Fibroblast of pulmonary artery (primary cell): ENCODE results near the gene PPM1K.

ENCODE experiments used
- DNase-seq: peaks from one replicate; pipeline ENCODE4 v3.0.0-alpha.2; 2010; ENCODE audit warnings: low read depth
- H3K4me3 ChIP-seq: replicated peaks from 2 replicates; pipeline ENCODE4 v1.5.1; 2011; ENCODE audit warnings: low read depth, mild to moderate bottlenecking, control low read depth, low read length, moderate library complexity
- TF ChIP-seq, protein P1 (sequence below): IDR thresholded peaks from 2 replicates; pipeline ENCODE4 v1.5.1; 2011; ENCODE audit warnings: mild to moderate bottlenecking, control low read depth, low read length, inconsistent platforms; ENCODE audit errors: missing control alignments

The PPM1K gene

DNA sequence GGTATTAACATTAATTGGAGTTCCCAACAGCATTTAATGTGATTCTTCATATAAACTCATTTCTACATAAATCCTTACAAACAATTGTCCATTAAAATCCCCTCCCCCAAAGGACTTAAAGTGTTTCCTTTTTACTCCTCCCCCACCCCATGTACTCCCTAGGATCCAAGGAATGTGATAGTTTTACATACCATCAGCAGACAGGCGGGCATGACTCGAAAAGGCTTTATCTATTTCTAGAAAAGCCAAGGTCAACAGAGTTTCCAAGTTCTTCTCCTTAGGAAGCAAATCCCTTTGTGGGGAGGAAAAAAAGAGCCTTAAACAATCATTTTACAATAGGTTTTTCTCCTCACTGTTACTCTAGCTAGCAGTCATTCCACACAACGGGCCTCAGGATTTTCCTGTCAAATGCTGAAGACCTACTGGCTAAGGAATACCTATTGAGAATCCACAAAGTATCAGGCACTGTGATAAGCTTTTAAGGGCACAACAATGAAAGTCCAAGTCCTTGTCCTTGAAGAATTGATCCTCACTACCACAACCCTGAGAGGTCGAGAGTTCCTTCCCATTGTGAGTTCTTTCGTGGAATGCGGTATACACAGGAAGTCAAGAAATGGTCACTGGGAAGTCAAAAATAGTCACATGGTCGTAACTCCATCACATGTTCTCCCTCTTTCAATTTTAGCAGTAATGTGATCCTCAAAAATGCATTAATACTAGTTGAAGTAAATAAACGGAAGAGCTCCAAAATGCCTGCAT, 7.2 kb downstream of the PPM1K start:
- H3K4me3 ChIP-seq, result no peak overlapping the region
- TF ChIP-seq, protein P1, sequence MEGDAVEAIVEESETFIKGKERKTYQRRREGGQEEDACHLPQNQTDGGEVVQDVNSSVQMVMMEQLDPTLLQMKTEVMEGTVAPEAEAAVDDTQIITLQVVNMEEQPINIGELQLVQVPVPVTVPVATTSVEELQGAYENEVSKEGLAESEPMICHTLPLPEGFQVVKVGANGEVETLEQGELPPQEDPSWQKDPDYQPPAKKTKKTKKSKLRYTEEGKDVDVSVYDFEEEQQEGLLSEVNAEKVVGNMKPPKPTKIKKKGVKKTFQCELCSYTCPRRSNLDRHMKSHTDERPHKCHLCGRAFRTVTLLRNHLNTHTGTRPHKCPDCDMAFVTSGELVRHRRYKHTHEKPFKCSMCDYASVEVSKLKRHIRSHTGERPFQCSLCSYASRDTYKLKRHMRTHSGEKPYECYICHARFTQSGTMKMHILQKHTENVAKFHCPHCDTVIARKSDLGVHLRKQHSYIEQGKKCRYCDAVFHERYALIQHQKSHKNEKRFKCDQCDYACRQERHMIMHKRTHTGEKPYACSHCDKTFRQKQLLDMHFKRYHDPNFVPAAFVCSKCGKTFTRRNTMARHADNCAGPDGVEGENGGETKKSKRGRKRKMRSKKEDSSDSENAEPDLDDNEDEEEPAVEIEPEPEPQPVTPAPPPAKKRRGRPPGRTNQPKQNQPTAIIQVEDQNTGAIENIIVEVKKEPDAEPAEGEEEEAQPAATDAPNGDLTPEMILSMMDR, result no peak
- DNase-seq, result no peak

DNA sequence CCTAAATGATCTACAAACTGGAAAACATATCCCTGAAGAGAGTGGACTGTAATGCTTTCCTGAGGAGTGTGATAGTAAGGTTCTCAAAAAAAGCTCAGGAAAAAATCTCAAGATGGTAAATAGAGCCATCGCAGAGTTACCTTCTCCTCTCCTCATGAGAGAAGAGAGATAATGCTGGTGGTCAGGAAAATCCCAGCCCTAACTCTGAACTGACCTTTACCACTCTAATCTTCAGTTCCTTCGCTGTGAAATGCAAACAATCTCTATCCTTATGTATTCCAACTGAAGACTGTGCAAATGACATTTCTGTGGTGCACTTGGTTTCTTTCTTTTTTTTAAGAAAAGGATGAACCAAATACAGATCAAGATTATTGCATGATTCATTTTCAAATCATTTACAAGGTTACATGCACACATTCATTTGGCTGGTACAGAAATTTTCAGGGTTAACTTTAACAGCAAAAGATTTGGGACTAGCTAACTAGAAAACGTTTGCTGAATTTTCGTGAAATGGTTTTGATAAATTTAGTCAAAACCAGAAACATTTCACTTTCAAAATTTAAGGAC, 8.3 kb downstream of the PPM1K start:
- DNase-seq, result no peak
- TF ChIP-seq, protein P1, result no peak
- no peak overlapping the region for H3K4me3 ChIP-seq

DNA sequence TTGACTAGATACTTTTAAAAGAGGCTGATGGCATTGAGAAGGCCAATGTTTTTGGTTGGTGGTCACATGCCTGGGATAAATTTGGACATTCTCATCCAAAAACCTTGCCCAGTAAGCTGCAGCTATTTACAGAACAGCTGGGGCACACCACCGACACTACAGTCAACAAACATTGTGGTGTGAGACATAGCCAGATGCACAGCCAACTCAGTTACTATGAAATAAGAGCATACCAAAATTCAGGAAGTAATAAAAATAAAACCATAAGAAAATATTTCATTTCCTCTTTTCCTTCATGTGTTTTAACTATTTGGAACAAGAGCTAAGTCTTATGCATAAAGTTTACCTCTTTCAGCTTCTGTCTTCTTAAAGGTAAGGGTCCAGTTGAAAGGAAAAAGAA, 8.8 kb downstream of the PPM1K start:
- DNase-seq, result no peak
- TF ChIP-seq, protein P1, result no peak
- no peak overlapping the region for H3K4me3 ChIP-seq

DNA sequence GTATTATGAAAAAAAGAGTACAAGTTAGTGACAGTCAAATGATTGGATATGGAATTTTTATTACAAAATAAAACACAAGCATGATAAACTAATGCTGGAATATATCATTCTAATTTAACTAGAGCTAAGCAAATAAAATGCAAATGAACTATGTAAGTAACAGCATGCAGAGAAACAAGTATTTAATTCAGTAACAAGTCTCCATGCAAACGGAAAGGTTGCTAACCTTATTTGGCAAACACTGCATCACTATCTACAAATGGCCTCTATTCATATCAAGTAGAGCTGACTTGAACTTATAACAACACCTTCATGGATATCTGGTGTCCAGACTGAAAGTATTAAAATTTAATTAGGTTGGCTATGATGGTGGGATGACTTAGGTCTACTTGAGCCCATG, 15.4 kb downstream of the PPM1K start:
- DNase-seq, result no peak
- no peak overlapping the region for H3K4me3 ChIP-seq
- TF ChIP-seq, protein P1, result no peak

DNA sequence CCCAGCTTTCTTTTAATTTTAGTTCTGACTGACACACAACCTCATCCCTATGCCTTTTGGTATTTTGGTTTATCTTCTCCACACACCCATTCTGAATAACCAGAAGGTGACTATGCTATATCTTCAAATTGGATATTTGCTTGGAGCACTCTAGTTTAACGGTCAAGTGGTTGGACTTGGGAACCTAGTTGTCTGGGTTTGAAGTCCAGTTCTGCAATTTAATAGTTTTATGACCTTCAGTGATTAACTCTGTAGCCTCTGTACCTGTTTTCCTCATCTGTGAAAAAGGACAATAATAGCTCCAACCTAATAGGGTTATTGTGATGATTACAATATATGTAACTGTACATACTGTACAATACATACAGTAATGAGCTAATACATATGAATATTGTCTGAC, 20.0 kb downstream of the PPM1K start:
- no peak overlapping the region for H3K4me3 ChIP-seq
- TF ChIP-seq, protein P1, result no peak

DNA sequence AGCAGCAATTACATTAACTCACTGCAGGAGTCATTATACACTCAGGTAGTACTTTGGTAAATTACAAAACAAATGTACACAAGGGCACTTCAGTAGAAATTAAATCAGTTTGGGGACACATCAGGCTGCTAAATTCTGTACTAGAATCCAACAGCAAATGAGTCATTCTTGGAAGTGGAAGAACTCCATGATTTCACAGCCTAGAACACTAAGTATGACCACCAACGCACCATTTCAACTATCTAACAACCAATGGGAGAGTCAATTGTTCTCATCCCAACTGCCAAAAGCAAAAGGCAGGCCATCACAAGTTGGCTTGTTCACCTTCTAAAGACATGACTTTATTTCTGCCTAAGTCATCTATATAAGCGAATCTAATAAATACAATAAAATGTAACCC, 26.6 kb downstream of the PPM1K start:
- DNase-seq, result no peak
- TF ChIP-seq, protein P1, result no peak
- H3K4me3 ChIP-seq, result no peak overlapping the region

More for the DNA sequence above, 20.0 kb downstream of the PPM1K start:
- no peak for DNase-seq

DNA sequence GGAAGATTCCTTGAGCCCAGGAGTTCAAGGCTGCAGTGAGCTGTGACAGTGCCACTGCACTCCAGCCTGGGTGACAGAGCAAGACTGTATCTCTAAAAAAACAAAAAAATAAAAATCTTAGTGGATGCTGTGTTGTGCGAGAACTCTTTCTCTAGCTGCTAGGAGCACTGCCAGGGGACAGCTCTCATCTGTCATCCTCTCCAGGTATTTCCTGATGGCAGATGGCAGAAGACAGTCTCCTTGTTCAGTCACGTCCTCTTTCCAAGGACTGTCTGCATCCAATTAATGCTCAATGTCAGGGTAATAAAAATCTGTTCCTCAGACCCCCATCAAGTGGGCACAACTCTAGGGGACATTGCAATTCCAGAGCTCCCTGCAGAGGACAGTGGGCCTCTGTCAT, 29.2 kb downstream of the PPM1K start:
- no peak overlapping the region for H3K4me3 ChIP-seq
- no peak for DNase-seq

More for the DNA sequence above, 29.2 kb downstream of the PPM1K start:
- TF ChIP-seq, protein P1, result no peak
